Endothelial cell of umbilical vein (primary cell): Measurements from ENCODE around the gene TMEM208. TPM values are rescaled to one million over a fixed set of nuclear protein-coding genes. Genes with fewer than 3 reads are reported as not detected.

Source experiments
- BruUV-seq: library from RNA; stranded (reverse); fragments of 400-500 nt; replicated peaks from 2 replicates; lab custom pipeline; 2021; lab: Mats Ljungman, UMichigan
- CTCF ChIA-PET: fragments of 300-600, 350-600 bp; sonication (Branson Sonifier 250); formaldehyde crosslinking; loops from one replicate; lab custom pipeline; 2021; ENCODE audit warnings: antibody characterized with exemption, inconsistent platforms; lab: Charles Lee
- POLR2A ChIA-PET: fragments of 300-600, 350-600 bp; sonication (Branson Sonifier 250); formaldehyde crosslinking; loops from one replicate; lab custom pipeline; 2021; ENCODE audit warnings: antibody characterized with exemption, inconsistent platforms; lab: Charles Lee
- DNase-seq: peaks from one replicate; pipeline ENCODE4 v3.0.0-alpha.2; 2011; ENCODE audit warnings: low read depth, low spot score
- FAIRE-seq: peaks from 2 replicates; lab custom pipeline; 2011; peaks lifted over from hg19 to GRCh38; lab: Jason Lieb, UNC
- H2AFZ ChIP-seq: 2 replicates; pipeline ENCODE4 v1.6.0; 2012; ENCODE audit warnings: low read depth, low read length, control low read depth, inconsistent platforms
- H3K27ac ChIP-seq: 2 replicates; pipeline ENCODE4 v1.5.1; 2011; ENCODE audit warnings: low read depth, mild to moderate bottlenecking, control low read depth, low read length, moderate library complexity; ENCODE audit not compliant: insufficient read depth
- H3K27me3 ChIP-seq, 2 experiments: 2 replicates each; pipeline versions ENCODE4 v1.6.0 to v1.6.1; 2011; ENCODE audit warnings: low read length in 2 of 2, mixed read lengths in 1 of 2; ENCODE audit not compliant: control insufficient read depth in 2 of 2, insufficient read depth in 2 of 2
- H3K36me3 ChIP-seq, 2 experiments: 2 replicates in 1 of 2; 3 replicates in 1 of 2; pipeline ENCODE4 v1.5.1; 2011; ENCODE audit warnings: low read length in 2 of 2, mild to moderate bottlenecking in 1 of 2, moderate library complexity in 1 of 2; ENCODE audit not compliant: control insufficient read depth in 2 of 2, insufficient read depth in 2 of 2; ENCODE audit errors: extremely low read depth in 1 of 2
- H3K4me1 ChIP-seq: 3 replicates; pipeline ENCODE4 v1.5.1; 2011; ENCODE audit warnings: mild to moderate bottlenecking, low read length; ENCODE audit not compliant: control insufficient read depth, insufficient read depth; ENCODE audit errors: extremely low read depth
- H3K4me2 ChIP-seq: 2 replicates; pipeline ENCODE4 v1.6.1; 2011; ENCODE audit warnings: low read length, control low read depth, mixed read lengths; ENCODE audit not compliant: insufficient read depth
- H3K4me3 ChIP-seq, 3 experiments: fragments of 200-600 bp in 1 of 3; sonication (generic), shearing (Covaris generic) in 1 of 3; replicated peaks in 1 of 3; 2 replicates each; pipeline ENCODE4 v1.5.1; 2011 to 2016; ENCODE audit warnings: control low read depth in 3 of 3, low read length in 3 of 3, mild to moderate bottlenecking in 2 of 3, inconsistent platforms in 1 of 3, low read depth in 1 of 3, moderate library complexity in 1 of 3; ENCODE audit not compliant: insufficient read depth in 1 of 3
- H3K79me2 ChIP-seq: 2 replicates; pipeline ENCODE4 v1.6.0; 2012; ENCODE audit warnings: low read length, inconsistent platforms; ENCODE audit not compliant: control insufficient read depth, insufficient read depth
- H3K9ac ChIP-seq: replicated peaks from 2 replicates; pipeline ENCODE3; 2011; ENCODE audit warnings: low read length, control low read depth; ENCODE audit not compliant: insufficient read depth; ENCODE audit errors: extremely low read depth
- H3K9me1 ChIP-seq: replicated peaks from 3 replicates; pipeline ENCODE4 v1.6.0; 2011; ENCODE audit warnings: mild to moderate bottlenecking, low read length; ENCODE audit not compliant: control insufficient read depth, insufficient read depth; ENCODE audit errors: extremely low read depth
- H3K9me3 ChIP-seq: replicated peaks from 2 replicates; pipeline ENCODE4 v1.5.1; 2012; ENCODE audit warnings: low read length, inconsistent platforms; ENCODE audit not compliant: control insufficient read depth, insufficient read depth
- H4K20me1 ChIP-seq: replicated peaks from 2 replicates; pipeline ENCODE3; 2011; ENCODE audit warnings: mild to moderate bottlenecking, low read length; ENCODE audit not compliant: control insufficient read depth, insufficient read depth; ENCODE audit errors: extremely low read depth
- EZH2 ChIP-seq: IDR thresholded peaks from 2 replicates; pipeline ENCODE4 v1.6.1; 2012; ENCODE audit warnings: borderline replicate concordance, low read depth, mild to moderate bottlenecking, moderate library complexity, low read length, inconsistent platforms; ENCODE audit not compliant: severe bottlenecking
- FOS ChIP-seq: IDR thresholded peaks from 2 replicates; pipeline ENCODE4 v1.6.1; 2011; ENCODE audit warnings: mild to moderate bottlenecking, low read length, moderate library complexity, borderline replicate concordance; ENCODE audit not compliant: insufficient read depth
- GATA2 ChIP-seq: IDR thresholded peaks from 2 replicates; pipeline ENCODE4 v1.7.0; 2011; ENCODE audit warnings: low read depth, mild to moderate bottlenecking, moderate library complexity, mixed read lengths, low read length; ENCODE audit not compliant: insufficient read length, insufficient read depth
- JUN ChIP-seq: IDR thresholded peaks from 2 replicates; pipeline ENCODE4 v1.6.1; 2011; ENCODE audit warnings: borderline replicate concordance, low read depth; ENCODE audit not compliant: insufficient read length, insufficient read depth
- MAX ChIP-seq: IDR thresholded peaks from 2 replicates; pipeline ENCODE4 v1.6.1; 2011; ENCODE audit not compliant: insufficient read depth, insufficient read length
- MYC ChIP-seq: IDR thresholded peaks from one replicate; pipeline ENCODE4 v1.6.1; 2011; ENCODE audit warnings: mild to moderate bottlenecking, low read depth, low read length
- POLR2A ChIP-seq: IDR thresholded peaks from 2 replicates; pipeline ENCODE4 v1.6.1; 2012; ENCODE audit warnings: low read depth, mild to moderate bottlenecking, control low read depth, low read length
- POLR2AphosphoS5 ChIP-seq: IDR thresholded peaks from 2 replicates; pipeline ENCODE4 v1.6.1; 2012; ENCODE audit warnings: low read depth, mild to moderate bottlenecking, control low read depth, low read length, moderate library complexity; ENCODE audit not compliant: insufficient read depth
- dilution Hi-C: fragments of 300-500 bp; cut with MboI; formaldehyde crosslinking; loops from one replicate; pipeline ENCODE4 v1.15.0; 2019; ENCODE audit warnings: low sequenced_read_pairs; ENCODE audit not compliant: extremely low pct_ligation_motif_present
- intact Hi-C: fragments of 100-400 bp; cut with micrococcal nuclease; formaldehyde crosslinking; loops from one replicate; pipeline ENCODE4 v1.10.0; 2022
- polyA plus RNA-seq, 4 experiments: library from polyadenylated mRNA; depleted of rRNA in 3 of 4; stranded (reverse) in 3 of 4; unstranded in 1 of 4; fragments of >200 nt; gene quantifications; 2 replicates each; pipeline versions ENCODE4 v1.2.1 to v1.2.3, GENCODE V29; 2011 to 2012; ENCODE audit warnings: missing spikeins in 1 of 4
- total RNA-seq: library from RNA; stranded (reverse); gene quantifications from 2 replicates; pipeline ENCODE4 v1.2.3, GENCODE V29; 2021
- TF ChIP-seq, protein P1 (sequence below), 2 donors: IDR thresholded peaks; 1 replicate in 1 of 2; 2 replicates in 1 of 2; pipeline ENCODE4 v1.5.1; 2011; ENCODE audit warnings: low read length in 2 of 2, mild to moderate bottlenecking in 2 of 2, moderate library complexity in 2 of 2, control low read depth in 1 of 2, inconsistent platforms in 1 of 2, low read depth in 1 of 2; ENCODE audit not compliant: insufficient read depth in 1 of 2; ENCODE audit errors: extremely low read depth in 1 of 2

The TMEM208 gene
- total and polyA plus RNA-seq, 2 donors (not counting 3 experiments of a cell fraction or from before 2014, with no cell fraction given): 35.3 to 94.0 TPM

DNA sequence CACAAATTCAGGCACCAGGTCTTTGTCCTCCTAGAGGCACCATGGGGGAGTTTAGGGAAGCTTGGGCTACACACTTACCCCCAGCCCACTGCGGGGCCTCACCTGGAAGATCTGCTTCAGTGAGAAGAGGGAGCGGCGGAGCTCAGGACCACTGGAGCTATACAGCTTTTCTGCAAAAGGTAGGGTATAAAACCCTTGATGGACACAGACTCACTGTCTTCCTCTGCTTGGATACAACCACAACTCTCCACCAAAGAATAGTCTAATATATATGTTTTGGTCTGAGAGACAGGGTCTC, 11.3 kb downstream of the TMEM208 start:
- intact Hi-C loops: no loop called here
- POLR2A ChIA-PET: no interaction called here
- H3K36me3 ChIP-seq: peaks cover 11 to 58% of the 10 kb centered on the region in 2 experiments

More for the DNA sequence above, 11.3 kb downstream of the TMEM208 start:
- no TSS peak for BruUV-seq
- DNase-seq (no peak), FAIRE-seq (no peak)
- no peak overlapping the region for H3K27ac ChIP-seq
- H3K27me3 ChIP-seq: no peaks in the 10 kb centered on the region
- TF ChIP-seq MYC (no peak), GATA2 (no peak), FOS (no peak), JUN (no peak), POLR2AphosphoS5 (no peak), EZH2 (no peak), POLR2A (no peak), MAX (no peak)
- TF ChIP-seq, protein P1, sequence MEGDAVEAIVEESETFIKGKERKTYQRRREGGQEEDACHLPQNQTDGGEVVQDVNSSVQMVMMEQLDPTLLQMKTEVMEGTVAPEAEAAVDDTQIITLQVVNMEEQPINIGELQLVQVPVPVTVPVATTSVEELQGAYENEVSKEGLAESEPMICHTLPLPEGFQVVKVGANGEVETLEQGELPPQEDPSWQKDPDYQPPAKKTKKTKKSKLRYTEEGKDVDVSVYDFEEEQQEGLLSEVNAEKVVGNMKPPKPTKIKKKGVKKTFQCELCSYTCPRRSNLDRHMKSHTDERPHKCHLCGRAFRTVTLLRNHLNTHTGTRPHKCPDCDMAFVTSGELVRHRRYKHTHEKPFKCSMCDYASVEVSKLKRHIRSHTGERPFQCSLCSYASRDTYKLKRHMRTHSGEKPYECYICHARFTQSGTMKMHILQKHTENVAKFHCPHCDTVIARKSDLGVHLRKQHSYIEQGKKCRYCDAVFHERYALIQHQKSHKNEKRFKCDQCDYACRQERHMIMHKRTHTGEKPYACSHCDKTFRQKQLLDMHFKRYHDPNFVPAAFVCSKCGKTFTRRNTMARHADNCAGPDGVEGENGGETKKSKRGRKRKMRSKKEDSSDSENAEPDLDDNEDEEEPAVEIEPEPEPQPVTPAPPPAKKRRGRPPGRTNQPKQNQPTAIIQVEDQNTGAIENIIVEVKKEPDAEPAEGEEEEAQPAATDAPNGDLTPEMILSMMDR (IDR thresholded peaks at IDR 0.05; ENCODE audit: extremely low read depth in 1 of 2, insufficient read depth in 1 of 2, low read depth in 1 of 2, low read length in 2 of 2): no peak
- no peak overlapping the region for H2AFZ ChIP-seq
- H3K4me2 ChIP-seq: no peak overlapping the region
- peaks cover 25% of the 10 kb centered on the region for H3K4me1 ChIP-seq
- no peaks in the 10 kb centered on the region for H4K20me1 ChIP-seq
- H3K4me3 ChIP-seq: no peak overlapping the region
- no peak overlapping the region for H3K9ac ChIP-seq
- peaks cover 32% of the 10 kb centered on the region for H3K79me2 ChIP-seq
- no peaks in the 10 kb centered on the region for H3K9me3 ChIP-seq
- dilution Hi-C loops: no loop called here
- no peaks in the 10 kb centered on the region for H3K9me1 ChIP-seq
- CTCF ChIA-PET: interaction anchor here (2.3 kb wide), 1 partner anchor 10 kb away, joined by 7 read pairs; the partner anchor contains the start of gene FHOD1
